Measurements from ENCODE around the gene DOCK9. TPM values are rescaled to one million over a fixed set of nuclear protein-coding genes. Genes with fewer than 3 reads are reported as not detected.

Gene DOCK9
- total and polyA plus RNA-seq, 2 experiments from 2014 or later: 8.5 to 57.7 TPM

DNA sequence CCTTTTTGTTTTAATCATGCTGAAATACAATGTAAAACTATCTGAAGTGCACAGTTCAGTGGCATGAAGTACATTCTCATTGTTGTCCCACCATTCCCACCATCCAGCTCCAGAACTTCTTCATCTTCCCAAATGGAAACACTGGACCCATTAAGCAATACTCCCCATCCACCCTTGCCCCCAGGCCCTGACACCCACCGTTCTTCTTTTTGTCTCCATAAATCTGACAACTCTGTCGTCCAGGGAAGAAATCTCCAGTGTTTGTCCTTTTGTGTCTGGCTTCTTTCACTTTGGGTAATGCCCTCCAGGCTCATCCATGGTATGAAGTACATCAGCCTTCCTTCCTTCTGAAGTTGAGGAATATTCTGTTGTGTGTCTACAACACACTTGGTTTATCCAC is 222.7 kb downstream of the DOCK9 start:
- TF ChIP-seq CREB1 (CRISPR knock-in tag; IDR thresholded peaks at IDR 0.05; ENCODE audit: low read depth) (no peak), EZH2 (IDR thresholded peaks at IDR 0.05; ENCODE audit: low read depth, unreplicated experiment) (no peak), ZNF331 (CRISPR knock-in tag; IDR thresholded peaks at IDR 0.05; ENCODE audit: low read depth) (no peak), ZNF114 (CRISPR knock-in tag; IDR thresholded peaks at IDR 0.05) (no peak), EZH2phosphoT487 (IDR thresholded peaks at IDR 0.05; ENCODE audit: unreplicated experiment) (no peak), POLR2AphosphoS5 (IDR thresholded peaks at IDR 0.05; ENCODE audit: low read depth) (no peak), NANOG (IDR thresholded peaks at IDR 0.05; ENCODE audit: borderline replicate concordance) (no peak), STAT1 (IDR thresholded peaks at IDR 0.05; ENCODE audit: unreplicated experiment) (no peak), JUNB (IDR thresholded peaks at IDR 0.05; ENCODE audit: unreplicated experiment) (no peak)
- TF ChIP-seq, protein P1, sequence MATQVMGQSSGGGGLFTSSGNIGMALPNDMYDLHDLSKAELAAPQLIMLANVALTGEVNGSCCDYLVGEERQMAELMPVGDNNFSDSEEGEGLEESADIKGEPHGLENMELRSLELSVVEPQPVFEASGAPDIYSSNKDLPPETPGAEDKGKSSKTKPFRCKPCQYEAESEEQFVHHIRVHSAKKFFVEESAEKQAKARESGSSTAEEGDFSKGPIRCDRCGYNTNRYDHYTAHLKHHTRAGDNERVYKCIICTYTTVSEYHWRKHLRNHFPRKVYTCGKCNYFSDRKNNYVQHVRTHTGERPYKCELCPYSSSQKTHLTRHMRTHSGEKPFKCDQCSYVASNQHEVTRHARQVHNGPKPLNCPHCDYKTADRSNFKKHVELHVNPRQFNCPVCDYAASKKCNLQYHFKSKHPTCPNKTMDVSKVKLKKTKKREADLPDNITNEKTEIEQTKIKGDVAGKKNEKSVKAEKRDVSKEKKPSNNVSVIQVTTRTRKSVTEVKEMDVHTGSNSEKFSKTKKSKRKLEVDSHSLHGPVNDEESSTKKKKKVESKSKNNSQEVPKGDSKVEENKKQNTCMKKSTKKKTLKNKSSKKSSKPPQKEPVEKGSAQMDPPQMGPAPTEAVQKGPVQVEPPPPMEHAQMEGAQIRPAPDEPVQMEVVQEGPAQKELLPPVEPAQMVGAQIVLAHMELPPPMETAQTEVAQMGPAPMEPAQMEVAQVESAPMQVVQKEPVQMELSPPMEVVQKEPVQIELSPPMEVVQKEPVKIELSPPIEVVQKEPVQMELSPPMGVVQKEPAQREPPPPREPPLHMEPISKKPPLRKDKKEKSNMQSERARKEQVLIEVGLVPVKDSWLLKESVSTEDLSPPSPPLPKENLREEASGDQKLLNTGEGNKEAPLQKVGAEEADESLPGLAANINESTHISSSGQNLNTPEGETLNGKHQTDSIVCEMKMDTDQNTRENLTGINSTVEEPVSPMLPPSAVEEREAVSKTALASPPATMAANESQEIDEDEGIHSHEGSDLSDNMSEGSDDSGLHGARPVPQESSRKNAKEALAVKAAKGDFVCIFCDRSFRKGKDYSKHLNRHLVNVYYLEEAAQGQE (IDR thresholded peaks at IDR 0.05; ENCODE audit: unreplicated experiment): no peak
- TF ChIP-seq, protein P2, sequence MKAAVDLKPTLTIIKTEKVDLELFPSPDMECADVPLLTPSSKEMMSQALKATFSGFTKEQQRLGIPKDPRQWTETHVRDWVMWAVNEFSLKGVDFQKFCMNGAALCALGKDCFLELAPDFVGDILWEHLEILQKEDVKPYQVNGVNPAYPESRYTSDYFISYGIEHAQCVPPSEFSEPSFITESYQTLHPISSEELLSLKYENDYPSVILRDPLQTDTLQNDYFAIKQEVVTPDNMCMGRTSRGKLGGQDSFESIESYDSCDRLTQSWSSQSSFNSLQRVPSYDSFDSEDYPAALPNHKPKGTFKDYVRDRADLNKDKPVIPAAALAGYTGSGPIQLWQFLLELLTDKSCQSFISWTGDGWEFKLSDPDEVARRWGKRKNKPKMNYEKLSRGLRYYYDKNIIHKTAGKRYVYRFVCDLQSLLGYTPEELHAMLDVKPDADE (IDR thresholded peaks at IDR 0.05): no peak
- TF ChIP-seq, protein P3, sequence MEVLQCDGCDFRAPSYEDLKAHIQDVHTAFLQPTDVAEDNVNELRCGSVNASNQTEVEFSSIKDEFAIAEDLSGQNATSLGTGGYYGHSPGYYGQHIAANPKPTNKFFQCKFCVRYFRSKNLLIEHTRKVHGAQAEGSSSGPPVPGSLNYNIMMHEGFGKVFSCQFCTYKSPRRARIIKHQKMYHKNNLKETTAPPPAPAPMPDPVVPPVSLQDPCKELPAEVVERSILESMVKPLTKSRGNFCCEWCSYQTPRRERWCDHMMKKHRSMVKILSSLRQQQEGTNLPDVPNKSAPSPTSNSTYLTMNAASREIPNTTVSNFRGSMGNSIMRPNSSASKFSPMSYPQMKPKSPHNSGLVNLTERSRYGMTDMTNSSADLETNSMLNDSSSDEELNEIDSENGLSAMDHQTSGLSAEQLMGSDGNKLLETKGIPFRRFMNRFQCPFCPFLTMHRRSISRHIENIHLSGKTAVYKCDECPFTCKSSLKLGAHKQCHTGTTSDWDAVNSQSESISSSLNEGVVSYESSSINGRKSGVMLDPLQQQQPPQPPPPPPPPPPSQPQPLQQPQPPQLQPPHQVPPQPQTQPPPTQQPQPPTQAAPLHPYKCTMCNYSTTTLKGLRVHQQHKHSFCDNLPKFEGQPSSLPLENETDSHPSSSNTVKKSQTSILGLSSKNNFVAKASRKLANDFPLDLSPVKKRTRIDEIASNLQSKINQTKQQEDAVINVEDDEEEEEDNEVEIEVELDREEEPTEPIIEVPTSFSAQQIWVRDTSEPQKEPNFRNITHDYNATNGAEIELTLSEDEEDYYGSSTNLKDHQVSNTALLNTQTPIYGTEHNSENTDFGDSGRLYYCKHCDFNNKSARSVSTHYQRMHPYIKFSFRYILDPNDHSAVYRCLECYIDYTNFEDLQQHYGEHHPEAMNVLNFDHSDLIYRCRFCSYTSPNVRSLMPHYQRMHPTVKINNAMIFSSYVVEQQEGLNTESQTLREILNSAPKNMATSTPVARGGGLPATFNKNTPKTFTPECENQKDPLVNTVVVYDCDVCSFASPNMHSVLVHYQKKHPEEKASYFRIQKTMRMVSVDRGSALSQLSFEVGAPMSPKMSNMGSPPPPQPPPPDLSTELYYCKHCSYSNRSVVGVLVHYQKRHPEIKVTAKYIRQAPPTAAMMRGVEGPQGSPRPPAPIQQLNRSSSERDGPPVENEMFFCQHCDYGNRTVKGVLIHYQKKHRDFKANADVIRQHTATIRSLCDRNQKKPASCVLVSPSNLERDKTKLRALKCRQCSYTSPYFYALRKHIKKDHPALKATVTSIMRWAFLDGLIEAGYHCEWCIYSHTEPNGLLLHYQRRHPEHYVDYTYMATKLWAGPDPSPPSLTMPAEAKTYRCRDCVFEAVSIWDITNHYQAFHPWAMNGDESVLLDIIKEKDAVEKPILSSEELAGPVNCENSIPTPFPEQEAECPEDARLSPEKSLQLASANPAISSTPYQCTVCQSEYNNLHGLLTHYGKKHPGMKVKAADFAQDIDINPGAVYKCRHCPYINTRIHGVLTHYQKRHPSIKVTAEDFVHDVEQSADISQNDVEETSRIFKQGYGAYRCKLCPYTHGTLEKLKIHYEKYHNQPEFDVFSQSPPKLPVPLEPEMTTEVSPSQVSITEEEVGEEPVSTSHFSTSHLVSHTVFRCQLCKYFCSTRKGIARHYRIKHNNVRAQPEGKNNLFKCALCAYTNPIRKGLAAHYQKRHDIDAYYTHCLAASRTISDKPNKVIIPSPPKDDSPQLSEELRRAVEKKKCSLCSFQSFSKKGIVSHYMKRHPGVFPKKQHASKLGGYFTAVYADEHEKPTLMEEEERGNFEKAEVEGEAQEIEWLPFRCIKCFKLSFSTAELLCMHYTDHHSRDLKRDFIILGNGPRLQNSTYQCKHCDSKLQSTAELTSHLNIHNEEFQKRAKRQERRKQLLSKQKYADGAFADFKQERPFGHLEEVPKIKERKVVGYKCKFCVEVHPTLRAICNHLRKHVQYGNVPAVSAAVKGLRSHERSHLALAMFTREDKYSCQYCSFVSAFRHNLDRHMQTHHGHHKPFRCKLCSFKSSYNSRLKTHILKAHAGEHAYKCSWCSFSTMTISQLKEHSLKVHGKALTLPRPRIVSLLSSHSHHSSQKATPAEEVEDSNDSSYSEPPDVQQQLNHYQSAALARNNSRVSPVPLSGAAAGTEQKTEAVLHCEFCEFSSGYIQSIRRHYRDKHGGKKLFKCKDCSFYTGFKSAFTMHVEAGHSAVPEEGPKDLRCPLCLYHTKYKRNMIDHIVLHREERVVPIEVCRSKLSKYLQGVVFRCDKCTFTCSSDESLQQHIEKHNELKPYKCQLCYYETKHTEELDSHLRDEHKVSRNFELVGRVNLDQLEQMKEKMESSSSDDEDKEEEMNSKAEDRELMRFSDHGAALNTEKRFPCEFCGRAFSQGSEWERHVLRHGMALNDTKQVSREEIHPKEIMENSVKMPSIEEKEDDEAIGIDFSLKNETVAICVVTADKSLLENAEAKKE (CRISPR knock-in tag; IDR thresholded peaks at IDR 0.05): no peak
- TF ChIP-seq, protein P4, sequence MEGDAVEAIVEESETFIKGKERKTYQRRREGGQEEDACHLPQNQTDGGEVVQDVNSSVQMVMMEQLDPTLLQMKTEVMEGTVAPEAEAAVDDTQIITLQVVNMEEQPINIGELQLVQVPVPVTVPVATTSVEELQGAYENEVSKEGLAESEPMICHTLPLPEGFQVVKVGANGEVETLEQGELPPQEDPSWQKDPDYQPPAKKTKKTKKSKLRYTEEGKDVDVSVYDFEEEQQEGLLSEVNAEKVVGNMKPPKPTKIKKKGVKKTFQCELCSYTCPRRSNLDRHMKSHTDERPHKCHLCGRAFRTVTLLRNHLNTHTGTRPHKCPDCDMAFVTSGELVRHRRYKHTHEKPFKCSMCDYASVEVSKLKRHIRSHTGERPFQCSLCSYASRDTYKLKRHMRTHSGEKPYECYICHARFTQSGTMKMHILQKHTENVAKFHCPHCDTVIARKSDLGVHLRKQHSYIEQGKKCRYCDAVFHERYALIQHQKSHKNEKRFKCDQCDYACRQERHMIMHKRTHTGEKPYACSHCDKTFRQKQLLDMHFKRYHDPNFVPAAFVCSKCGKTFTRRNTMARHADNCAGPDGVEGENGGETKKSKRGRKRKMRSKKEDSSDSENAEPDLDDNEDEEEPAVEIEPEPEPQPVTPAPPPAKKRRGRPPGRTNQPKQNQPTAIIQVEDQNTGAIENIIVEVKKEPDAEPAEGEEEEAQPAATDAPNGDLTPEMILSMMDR (conservative IDR thresholded peaks at IDR 0.05; ENCODE audit: low read depth in 2 of 2): no peak
- Histone ChIP-seq H3K4me1 (ENCODE audit: insufficient read depth) (peaks cover 5% of the 10 kb centered on the region; the same call in 1 of the 2 replicates), H3K36me3 (ENCODE audit: insufficient read depth) (no peaks in the 10 kb centered on the region), H3K27ac (ENCODE audit: low read depth) (no peak overlapping the region), H3F3A (replicated peaks; ENCODE audit: low read depth) (no peaks in the 10 kb centered on the region), H3K4me2 (no peak overlapping the region), H3K79me2 (replicated peaks; ENCODE audit: insufficient read depth) (no peaks in the 10 kb centered on the region), H3K4me3 (no peak overlapping the region), H3K9me2 (ENCODE audit: insufficient read depth) (no peaks in the 10 kb centered on the region), H3K27me3 (ENCODE audit: insufficient read depth) (peaks cover 27% of the 10 kb centered on the region), H4K20me1 (replicated peaks; ENCODE audit: insufficient read depth) (no peaks in the 10 kb centered on the region), H2AFZ (no peak overlapping the region)
- peaks cover 11% of the 10 kb centered on the region; the same call in 2 of the 3 replicates for H3K4me1 Mint-ChIP-seq
- H3K27me3 Mint-ChIP-seq (ENCODE audit: insufficient read depth, low read depth, poor library complexity): peaks cover 24% of the 10 kb centered on the region
- DNase-seq (ENCODE audit: low spot score) (no peak), ATAC-seq (no peak)
- H3K27ac Mint-ChIP-seq: no peak overlapping the region
- no peak overlapping the region for H3K4me3 Mint-ChIP-seq
- H3K9me3 Mint-ChIP-seq: peaks cover 25% of the 10 kb centered on the region; the same call in 2 of the 3 replicates
- H3K36me3 Mint-ChIP-seq (ENCODE audit: low read depth): no peaks in the 10 kb centered on the region; the same call in 2 of the 3 replicates
